Neural progenitor cell (in vitro differentiated cells): Measurements from ENCODE around the gene TMEM143. TPM values are rescaled to one million over a fixed set of nuclear protein-coding genes. Genes with fewer than 3 reads are reported as not detected.

Experiments
- DNase-seq: peaks from one replicate; pipeline ENCODE4 v3.0.0-alpha.2; 2016; ENCODE audit warnings: low spot score
- H2AFZ ChIP-seq: fragments of 200-600 bp; sonication (generic); replicated peaks from 2 replicates; pipeline ENCODE4 v1.6.1; 2016; ENCODE audit warnings: antibody characterized with exemption
- H3F3A ChIP-seq: fragments of 200-600 bp; sonication (generic); 2 replicates; pipeline ENCODE4 v1.6.1; 2016; ENCODE audit warnings: antibody characterized with exemption, low read depth
- H3K27ac ChIP-seq: fragments of 200-600 bp; sonication (generic); 2 replicates; pipeline ENCODE4 v1.5.1; 2016; ENCODE audit warnings: mild to moderate bottlenecking
- H3K27me3 ChIP-seq: fragments of 200-600 bp; sonication (generic); 2 replicates; pipeline ENCODE4 v1.6.1; 2016; ENCODE audit warnings: mild to moderate bottlenecking, moderate library complexity
- H3K36me3 ChIP-seq: fragments of 200-600 bp; sonication (generic); 2 replicates; pipeline ENCODE4 v1.5.1; 2016
- H3K4me1 ChIP-seq: fragments of 200-600 bp; sonication (generic); 2 replicates; pipeline ENCODE4 v1.6.1; 2016; ENCODE audit warnings: mixed run types
- H3K4me2 ChIP-seq: fragments of 200-600 bp; sonication (generic); 2 replicates; pipeline ENCODE4 v1.6.1; 2016
- H3K4me3 ChIP-seq: fragments of 200-600 bp; sonication (generic); 2 replicates; pipeline ENCODE4 v1.5.1; 2016
- H3K79me2 ChIP-seq: fragments of 200-600 bp; sonication (generic); 2 replicates; pipeline ENCODE4 v1.6.1; 2016; ENCODE audit warnings: low read depth
- H3K9ac ChIP-seq: fragments of 200-600 bp; sonication (generic); 2 replicates; pipeline ENCODE4 v1.6.1; 2016
- H3K9me3 ChIP-seq: fragments of 200-600 bp; sonication (generic); 2 replicates; pipeline ENCODE4 v1.5.1; 2016; ENCODE audit warnings: low read depth
- H4K20me1 ChIP-seq: fragments of 200-600 bp; sonication (generic); 2 replicates; pipeline ENCODE4 v1.6.1; 2016; ENCODE audit warnings: low read depth
- H3K27ac Mint-ChIP-seq: 3 replicates; pipeline ENCODE4 v1.8.0; 2021; ENCODE audit warnings: mixed read lengths
- H3K27me3 Mint-ChIP-seq: 2 replicates; pipeline ENCODE4 v1.8.0; 2022; ENCODE audit warnings: low read depth, mild to moderate bottlenecking, inconsistent platforms, moderate library complexity, mixed read lengths; ENCODE audit not compliant: insufficient read depth
- H3K36me3 Mint-ChIP-seq: 3 replicates; pipeline ENCODE4 v1.8.0; 2021; ENCODE audit warnings: mixed read lengths
- H3K4me1 Mint-ChIP-seq: 3 replicates; pipeline ENCODE4 v1.8.0; 2021; ENCODE audit warnings: mixed read lengths
- H3K4me3 Mint-ChIP-seq: 3 replicates; pipeline ENCODE4 v1.8.0; 2021; ENCODE audit warnings: mild to moderate bottlenecking, moderate library complexity, mixed read lengths
- H3K9me3 Mint-ChIP-seq: 3 replicates; pipeline ENCODE4 v1.8.0; 2020; ENCODE audit warnings: mixed read lengths
- CTCF ChIP-seq: fragments of 200-600 bp; sonication (generic); IDR thresholded peaks from 2 replicates; pipeline ENCODE4 v1.5.1; 2017; ENCODE audit warnings: antibody characterized with exemption, mild to moderate bottlenecking
- EZH2 ChIP-seq: fragments of 200-600 bp; sonication (generic); IDR thresholded peaks from 2 replicates; pipeline ENCODE4 v1.6.1; 2017; ENCODE audit warnings: antibody characterized with exemption, mild to moderate bottlenecking, moderate library complexity
- EZH2phosphoT487 ChIP-seq: fragments of 200-600 bp; sonication (generic); IDR thresholded peaks from 2 replicates; pipeline ENCODE4 v1.6.1; 2017; ENCODE audit warnings: antibody characterized with exemption
- total RNA-seq: library from RNA; depleted of rRNA; stranded (reverse); fragments of >200 nt; gene quantifications from 2 replicates; pipeline ENCODE4 v1.2.3, GENCODE V29; 2015; ENCODE audit warnings: low replicate concordance

TMEM143 gene
- total RNA-seq, 1 donor from 2014 or later, result 3.1 TPM

GRCh38 chr19:48396824-48397176 lies 33.1 kb upstream of the TMEM143 start:
- H3F3A ChIP-seq, result peaks cover 35% of the 10 kb centered on the region
- no peak for DNase-seq
- TF ChIP-seq EZH2phosphoT487, result no peak
- H3K79me2 ChIP-seq, result no peaks in the 10 kb centered on the region
- H3K9me3 ChIP-seq, result no peaks in the 10 kb centered on the region
- H2AFZ ChIP-seq, result no peak overlapping the region
- H3K27me3 Mint-ChIP-seq, result peaks cover 45% of the 10 kb centered on the region
- H3K4me2 ChIP-seq, result no peak overlapping the region
- H3K9ac ChIP-seq, result no peak overlapping the region
- no peak overlapping the region for H3K4me3 ChIP-seq
- peaks cover 60% of the 10 kb centered on the region for H3K4me1 Mint-ChIP-seq
- H3K27me3 ChIP-seq, result peaks cover 69% of the 10 kb centered on the region
- peak overlapping the region; percentile 52 for H3K4me3 Mint-ChIP-seq
- H3K27ac ChIP-seq, result no peak overlapping the region
- peaks cover 29% of the 10 kb centered on the region for H3K4me1 ChIP-seq
- peaks cover 2% of the 10 kb centered on the region for H3K36me3 Mint-ChIP-seq
- no peaks in the 10 kb centered on the region for H3K36me3 ChIP-seq
- H3K27ac Mint-ChIP-seq, result no peak overlapping the region
- H4K20me1 ChIP-seq, result no peaks in the 10 kb centered on the region
- H3K9me3 Mint-ChIP-seq, result peaks cover 2% of the 10 kb centered on the region

- Mint-ChIP-seq H3K9me3 (peaks cover 2% of the 10 kb centered on the region), H3K36me3 (peaks cover 2% of the 10 kb centered on the region), H3K4me3 (peak overlapping the region; percentile 74), H3K27me3 (peaks cover 47% of the 10 kb centered on the region), H3K27ac (no peak overlapping the region), H3K4me1 (peaks cover 63% of the 10 kb centered on the region)
- H3K9ac ChIP-seq, result no peak overlapping the region
- peaks cover 1% of the 10 kb centered on the region for H3K79me2 ChIP-seq
- no peaks in the 10 kb centered on the region for H3K36me3 ChIP-seq
- no peaks in the 10 kb centered on the region for H3K9me3 ChIP-seq
- H3K4me2 ChIP-seq, result peak overlapping the region; percentile 18
- H3K4me3 ChIP-seq, result no peak overlapping the region
- no peaks in the 10 kb centered on the region for H4K20me1 ChIP-seq
- no peak overlapping the region for H3K27ac ChIP-seq
- peaks cover 29% of the 10 kb centered on the region for H3K4me1 ChIP-seq
- no peak for TF ChIP-seq EZH2
- TF ChIP-seq CTCF, result no peak
- no peak for TF ChIP-seq EZH2phosphoT487
- DNase-seq, result peak; percentile 41
- no peak overlapping the region for H2AFZ ChIP-seq
- peaks cover 69% of the 10 kb centered on the region for H3K27me3 ChIP-seq
- peaks cover 35% of the 10 kb centered on the region for H3F3A ChIP-seq
These were observed 32.5 kb upstream of the TMEM143 start for GRCh38 chr19:48396016-48396823.

- H3K27ac ChIP-seq, result no peak overlapping the region
- Mint-ChIP-seq H3K27ac (no peak overlapping the region), H3K4me1 (peaks cover 62% of the 10 kb centered on the region), H3K36me3 (peaks cover 2% of the 10 kb centered on the region), H3K4me3 (peak overlapping the region; percentile 75), H3K9me3 (peaks cover 2% of the 10 kb centered on the region), H3K27me3 (peaks cover 43% of the 10 kb centered on the region)
- H3K36me3 ChIP-seq, result no peaks in the 10 kb centered on the region
- no peaks in the 10 kb centered on the region for H4K20me1 ChIP-seq
- H3K79me2 ChIP-seq, result peaks cover 8% of the 10 kb centered on the region
- H3F3A ChIP-seq, result peaks cover 35% of the 10 kb centered on the region
- peaks cover 69% of the 10 kb centered on the region for H3K27me3 ChIP-seq
- no peaks in the 10 kb centered on the region for H3K9me3 ChIP-seq
- no peak overlapping the region for H3K4me2 ChIP-seq
- H3K9ac ChIP-seq, result no peak overlapping the region
- no peak for TF ChIP-seq EZH2
- no peak for TF ChIP-seq CTCF
- TF ChIP-seq EZH2phosphoT487, result no peak
- no peak overlapping the region for H2AFZ ChIP-seq
- DNase-seq, result no peak
- H3K4me1 ChIP-seq, result peaks cover 29% of the 10 kb centered on the region
- no peak overlapping the region for H3K4me3 ChIP-seq
These were observed 31.8 kb upstream of the TMEM143 start for GRCh38 chr19:48395499-48395898.

- H3K4me1 ChIP-seq, result peaks cover 29% of the 10 kb centered on the region
- no peak overlapping the region for H3K4me3 ChIP-seq
- peak; percentile 66 for TF ChIP-seq EZH2
- TF ChIP-seq CTCF, result no peak
- no peak for TF ChIP-seq EZH2phosphoT487
- H3K9me3 ChIP-seq, result no peaks in the 10 kb centered on the region
- H3K27ac ChIP-seq, result no peak overlapping the region
- H4K20me1 ChIP-seq, result peaks cover 3% of the 10 kb centered on the region
- Mint-ChIP-seq H3K27ac (no peak overlapping the region), H3K36me3 (peaks cover 2% of the 10 kb centered on the region), H3K27me3 (peaks cover 43% of the 10 kb centered on the region), H3K4me1 (peaks cover 58% of the 10 kb centered on the region), H3K4me3 (peak overlapping the region; percentile 75), H3K9me3 (peaks cover 2% of the 10 kb centered on the region)
- H2AFZ ChIP-seq, result no peak overlapping the region
- peaks cover 12% of the 10 kb centered on the region for H3K79me2 ChIP-seq
- peaks cover 32% of the 10 kb centered on the region for H3F3A ChIP-seq
- H3K4me2 ChIP-seq, result no peak overlapping the region
- no peak overlapping the region for H3K9ac ChIP-seq
- DNase-seq, result no peak
- no peaks in the 10 kb centered on the region for H3K36me3 ChIP-seq
- H3K27me3 ChIP-seq, result peaks cover 69% of the 10 kb centered on the region
These were observed 31.4 kb upstream of the TMEM143 start for GRCh38 chr19:48395170-48395455.
